HEK293T (cell line): ENCODE measurements around the gene GRIN2A.

Source experiments
- ARNT ChIP-seq: fragments of 450-650 bp; IDR thresholded peaks from 2 replicates; pipeline ENCODE4 v1.6.1; 2017; ENCODE audit warnings: mild to moderate bottlenecking
- BHLHE40 ChIP-seq: fragments of 450-650 bp; IDR thresholded peaks from 2 replicates; pipeline ENCODE4 v1.6.1; 2016; ENCODE audit warnings: mild to moderate bottlenecking, moderate library complexity, borderline replicate concordance
- FOXA1 ChIP-seq: fragments of 450-650 bp; IDR thresholded peaks from 2 replicates; pipeline ENCODE4 v1.6.1; 2016; ENCODE audit warnings: mild to moderate bottlenecking
- FOXK2 ChIP-seq: fragments of 450-650 bp; IDR thresholded peaks from 2 replicates; pipeline ENCODE4 v1.6.1; 2016; ENCODE audit warnings: mild to moderate bottlenecking
- LEF1 ChIP-seq: fragments of 450-650 bp; IDR thresholded peaks from 2 replicates; pipeline ENCODE4 v1.6.1; 2017; ENCODE audit warnings: mild to moderate bottlenecking, borderline replicate concordance
- NFRKB ChIP-seq: fragments of 450-650 bp; IDR thresholded peaks from 2 replicates; pipeline ENCODE4 v1.6.1; 2016; ENCODE audit warnings: mild to moderate bottlenecking, moderate library complexity
- SP1 ChIP-seq: fragments of 450-650 bp; IDR thresholded peaks from 2 replicates; pipeline ENCODE4 v1.6.1; 2017
- SUZ12 ChIP-seq: fragments of 450-650 bp; IDR thresholded peaks from 2 replicates; pipeline ENCODE4 v1.6.1; 2016; ENCODE audit warnings: mild to moderate bottlenecking
- TF ChIP-seq, protein P1 (sequence below): fragments of 450-650 bp; IDR thresholded peaks from 2 replicates; pipeline ENCODE4 v1.6.1; 2016

GRCh38 chr16:9852003-9852402 is 330.2 kb downstream of the GRIN2A start:
- TF ChIP-seq, protein P1, sequence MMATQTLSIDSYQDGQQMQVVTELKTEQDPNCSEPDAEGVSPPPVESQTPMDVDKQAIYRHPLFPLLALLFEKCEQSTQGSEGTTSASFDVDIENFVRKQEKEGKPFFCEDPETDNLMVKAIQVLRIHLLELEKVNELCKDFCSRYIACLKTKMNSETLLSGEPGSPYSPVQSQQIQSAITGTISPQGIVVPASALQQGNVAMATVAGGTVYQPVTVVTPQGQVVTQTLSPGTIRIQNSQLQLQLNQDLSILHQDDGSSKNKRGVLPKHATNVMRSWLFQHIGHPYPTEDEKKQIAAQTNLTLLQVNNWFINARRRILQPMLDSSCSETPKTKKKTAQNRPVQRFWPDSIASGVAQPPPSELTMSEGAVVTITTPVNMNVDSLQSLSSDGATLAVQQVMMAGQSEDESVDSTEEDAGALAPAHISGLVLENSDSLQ = no peak
- TF ChIP-seq FOXK2 (no peak), BHLHE40 (no peak), SP1 (no peak), FOXA1 (no peak), ARNT (no peak), NFRKB (no peak), SUZ12 (no peak), LEF1 (no peak)
